OCI-LY3 (cell line): ENCODE results near the gene DLX1.
"Not testable (repeated sequence)": the region's sequence is repeated elsewhere in the genome, so short reads cannot be mapped to it uniquely, and the experiment has no call there.

ENCODE experiments used
- H2AFZ ChIP-seq: fragments of 200-600, 300-600 bp; shearing (Covaris generic); 2 replicates; pipeline ENCODE4 v1.6.0; 2014; ENCODE audit warnings: antibody characterized with exemption, low read depth, low read length
- H3K27ac ChIP-seq: fragments of 200-600, 300-600 bp; sonication (generic); 2 replicates; pipeline ENCODE4 v1.5.1; 2014; ENCODE audit warnings: mild to moderate bottlenecking, low read length, moderate library complexity, mixed read lengths
- H3K27me3 ChIP-seq: fragments of 200-600, 300-600 bp; sonication (generic); 2 replicates; pipeline ENCODE4 v1.6.1; 2014; ENCODE audit warnings: low read depth, low read length, mixed read lengths
- H3K36me3 ChIP-seq: fragments of 200-600, 300-600 bp; sonication (generic); replicated peaks from 2 replicates; pipeline ENCODE3; 2014; ENCODE audit warnings: low read depth, low read length, mixed read lengths
- H3K4me1 ChIP-seq: fragments of 300-600, 200-600 bp; sonication (generic); 2 replicates; pipeline ENCODE4 v1.6.1; 2014; ENCODE audit warnings: low read length, mixed read lengths
- H3K4me2 ChIP-seq: fragments of 200-600, 300-600 bp; sonication (generic); 2 replicates; pipeline ENCODE4 v1.6.1; 2014; ENCODE audit warnings: low read length, mixed read lengths
- H3K4me3 ChIP-seq: fragments of 300-600, 200-600 bp; sonication (generic); 2 replicates; pipeline ENCODE4 v1.5.1; 2014; ENCODE audit warnings: antibody characterized with exemption, mild to moderate bottlenecking, low read length, moderate library complexity
- H3K79me2 ChIP-seq: fragments of 300-600, 200-600 bp; shearing (Covaris generic); 2 replicates; pipeline ENCODE4 v1.6.1; 2014; ENCODE audit warnings: mild to moderate bottlenecking, low read length, mixed read lengths
- H3K9ac ChIP-seq: fragments of 300-600, 200-600 bp; shearing (Covaris generic); 2 replicates; pipeline ENCODE4 v1.6.0; 2014; ENCODE audit warnings: mild to moderate bottlenecking, low read length, moderate library complexity
- H3K9me3 ChIP-seq: fragments of 200-600, 300-600 bp; shearing (Covaris generic); 2 replicates; pipeline ENCODE4 v1.6.1; 2014; ENCODE audit warnings: low read length, mixed read lengths; ENCODE audit not compliant: insufficient read depth
- H4K20me1 ChIP-seq: fragments of 200-600, 300-600 bp; sonication (generic); 2 replicates; pipeline ENCODE4 v1.6.1; 2016; ENCODE audit warnings: low read length, mixed read lengths; ENCODE audit not compliant: insufficient read depth
- EZH2phosphoT487 ChIP-seq: fragments of 200-600 bp; shearing (Covaris generic); IDR thresholded peaks from 2 replicates; pipeline ENCODE4 v1.6.1; 2018; ENCODE audit warnings: antibody characterized with exemption, mixed run types, low read depth
- TF ChIP-seq, protein P1 (sequence below): fragments of 200-600, 300-600 bp; sonication (generic); IDR thresholded peaks from 2 replicates; pipeline ENCODE4 v1.5.1; 2014; ENCODE audit warnings: antibody characterized with exemption, low read length, low read depth

DLX1 gene

DNA sequence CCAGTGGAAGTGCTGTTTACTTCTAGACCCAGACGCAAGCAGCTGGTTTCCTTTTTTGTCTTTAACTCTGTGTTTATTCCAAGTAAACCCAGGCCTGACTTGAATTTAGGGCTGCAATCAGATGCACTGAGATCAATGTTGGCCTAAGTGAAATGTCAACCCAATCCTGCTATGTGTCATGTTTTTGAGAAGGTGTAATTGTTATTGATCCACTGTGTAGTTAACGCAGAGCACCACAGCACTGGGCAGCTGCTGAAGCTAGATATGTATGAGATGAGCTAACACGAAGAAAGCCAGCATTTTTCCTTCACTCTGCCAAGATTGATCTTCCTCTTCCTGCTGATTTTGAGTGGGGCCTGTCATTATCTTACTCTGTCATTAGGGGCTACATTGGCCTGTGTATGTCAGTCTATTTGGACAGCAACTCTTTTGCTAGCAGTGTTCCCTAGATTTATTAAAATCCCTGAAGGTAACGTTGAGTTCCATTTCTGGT is 18.9 kb upstream of the DLX1 start:
- Histone ChIP-seq H3K4me1 (no peaks in the 10 kb centered on the region), H2AFZ (no peak overlapping the region), H3K4me3 (no peak overlapping the region), H3K79me2 (no peaks in the 10 kb centered on the region), H3K9ac (no peak overlapping the region), H3K9me3 (no peaks in the 10 kb centered on the region), H3K27ac (no peak overlapping the region), H3K27me3 (no peaks in the 10 kb centered on the region), H3K4me2 (no peak overlapping the region), H4K20me1 (no peaks in the 10 kb centered on the region), H3K36me3 (no peaks in the 10 kb centered on the region)
- TF ChIP-seq EZH2phosphoT487: no peak
- TF ChIP-seq, protein P1, sequence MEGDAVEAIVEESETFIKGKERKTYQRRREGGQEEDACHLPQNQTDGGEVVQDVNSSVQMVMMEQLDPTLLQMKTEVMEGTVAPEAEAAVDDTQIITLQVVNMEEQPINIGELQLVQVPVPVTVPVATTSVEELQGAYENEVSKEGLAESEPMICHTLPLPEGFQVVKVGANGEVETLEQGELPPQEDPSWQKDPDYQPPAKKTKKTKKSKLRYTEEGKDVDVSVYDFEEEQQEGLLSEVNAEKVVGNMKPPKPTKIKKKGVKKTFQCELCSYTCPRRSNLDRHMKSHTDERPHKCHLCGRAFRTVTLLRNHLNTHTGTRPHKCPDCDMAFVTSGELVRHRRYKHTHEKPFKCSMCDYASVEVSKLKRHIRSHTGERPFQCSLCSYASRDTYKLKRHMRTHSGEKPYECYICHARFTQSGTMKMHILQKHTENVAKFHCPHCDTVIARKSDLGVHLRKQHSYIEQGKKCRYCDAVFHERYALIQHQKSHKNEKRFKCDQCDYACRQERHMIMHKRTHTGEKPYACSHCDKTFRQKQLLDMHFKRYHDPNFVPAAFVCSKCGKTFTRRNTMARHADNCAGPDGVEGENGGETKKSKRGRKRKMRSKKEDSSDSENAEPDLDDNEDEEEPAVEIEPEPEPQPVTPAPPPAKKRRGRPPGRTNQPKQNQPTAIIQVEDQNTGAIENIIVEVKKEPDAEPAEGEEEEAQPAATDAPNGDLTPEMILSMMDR: no peak

DNA sequence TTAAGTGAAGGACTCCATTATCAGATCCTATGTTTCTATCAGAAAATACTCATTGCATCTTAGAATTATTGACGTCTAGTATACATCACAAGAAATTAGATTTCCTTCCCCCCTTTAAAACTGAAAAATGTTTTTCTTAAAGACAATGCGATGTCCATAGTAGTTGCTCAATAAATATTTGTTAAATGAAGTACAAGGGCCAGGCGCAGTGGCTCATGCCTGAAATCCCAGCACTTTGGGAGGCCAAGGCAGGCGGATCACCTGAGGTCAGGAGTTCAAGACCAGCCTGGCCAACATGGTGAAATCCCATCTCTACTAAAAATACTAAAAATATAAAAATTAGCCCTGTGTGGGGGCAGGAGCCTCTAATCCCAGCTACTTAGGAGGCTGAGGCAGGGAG is 17.4 kb upstream of the DLX1 start:
- not testable (repeated sequence) for H3K9me3 ChIP-seq, H3K9ac ChIP-seq, H4K20me1 ChIP-seq, H3K4me1 ChIP-seq, H3K27ac ChIP-seq, H3K36me3 ChIP-seq, H3K27me3 ChIP-seq, H3K4me3 ChIP-seq, H3K4me2 ChIP-seq, H2AFZ ChIP-seq, H3K79me2 ChIP-seq

DNA sequence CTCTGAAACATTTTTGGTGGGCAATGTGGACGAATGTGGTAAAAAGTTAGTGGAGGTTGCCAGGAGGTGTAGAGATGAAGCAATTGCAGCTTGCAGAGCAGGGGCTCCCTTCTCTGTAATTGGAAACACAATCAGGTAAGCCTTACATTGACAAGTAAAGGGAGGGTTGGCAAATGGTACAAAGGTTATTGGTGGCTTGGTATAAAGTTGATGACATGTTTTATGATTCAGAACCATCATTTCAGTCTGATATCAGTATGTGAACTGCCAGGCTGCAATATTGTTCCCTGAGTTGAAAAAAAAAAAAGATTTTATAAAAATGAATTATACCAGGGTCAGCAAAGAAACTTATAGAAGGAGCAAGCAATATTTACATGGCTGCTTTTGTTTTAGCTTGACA is 14.4 kb upstream of the DLX1 start:
- no peak overlapping the region for H3K27ac ChIP-seq
- TF ChIP-seq, protein P1: no peak
- TF ChIP-seq EZH2phosphoT487: no peak
- no peaks in the 10 kb centered on the region for H3K9me3 ChIP-seq
- no peak overlapping the region for H3K4me3 ChIP-seq
- no peaks in the 10 kb centered on the region for H4K20me1 ChIP-seq
- no peaks in the 10 kb centered on the region for H3K79me2 ChIP-seq
- no peak overlapping the region for H3K4me2 ChIP-seq
- no peak overlapping the region for H2AFZ ChIP-seq
- no peaks in the 10 kb centered on the region for H3K36me3 ChIP-seq
- no peaks in the 10 kb centered on the region for H3K4me1 ChIP-seq
- H3K9ac ChIP-seq: no peak overlapping the region
- H3K27me3 ChIP-seq: no peaks in the 10 kb centered on the region

DNA sequence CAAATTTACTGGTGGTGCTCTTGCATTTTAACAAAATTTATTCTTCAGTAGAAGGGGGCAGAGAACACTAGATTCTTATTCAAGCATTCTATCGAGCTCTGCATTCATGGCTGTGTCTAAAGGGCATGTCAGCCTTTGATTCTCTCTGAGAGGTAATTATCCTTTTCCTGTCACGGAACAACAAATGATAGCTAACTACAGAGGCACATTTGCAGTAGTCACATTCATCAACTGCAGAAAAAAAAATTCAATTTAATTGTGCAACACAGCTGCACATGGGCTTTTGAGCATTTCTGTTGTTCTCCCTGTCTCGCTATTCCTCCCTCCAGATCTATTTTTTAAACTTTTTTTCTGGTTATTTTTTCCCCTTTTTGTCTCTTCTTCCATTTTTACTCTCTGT is 13.0 kb upstream of the DLX1 start:
- TF ChIP-seq, protein P1: no peak
- TF ChIP-seq EZH2phosphoT487: no peak
- no peak overlapping the region for H2AFZ ChIP-seq
- no peak overlapping the region for H3K4me2 ChIP-seq
- no peak overlapping the region for H3K4me3 ChIP-seq
- no peaks in the 10 kb centered on the region for H3K79me2 ChIP-seq
- no peaks in the 10 kb centered on the region for H3K4me1 ChIP-seq
- H3K9ac ChIP-seq: no peak overlapping the region
- H4K20me1 ChIP-seq: no peaks in the 10 kb centered on the region
- H3K27me3 ChIP-seq: no peaks in the 10 kb centered on the region
- no peaks in the 10 kb centered on the region for H3K9me3 ChIP-seq
- no peak overlapping the region for H3K27ac ChIP-seq
- H3K36me3 ChIP-seq: no peaks in the 10 kb centered on the region

DNA sequence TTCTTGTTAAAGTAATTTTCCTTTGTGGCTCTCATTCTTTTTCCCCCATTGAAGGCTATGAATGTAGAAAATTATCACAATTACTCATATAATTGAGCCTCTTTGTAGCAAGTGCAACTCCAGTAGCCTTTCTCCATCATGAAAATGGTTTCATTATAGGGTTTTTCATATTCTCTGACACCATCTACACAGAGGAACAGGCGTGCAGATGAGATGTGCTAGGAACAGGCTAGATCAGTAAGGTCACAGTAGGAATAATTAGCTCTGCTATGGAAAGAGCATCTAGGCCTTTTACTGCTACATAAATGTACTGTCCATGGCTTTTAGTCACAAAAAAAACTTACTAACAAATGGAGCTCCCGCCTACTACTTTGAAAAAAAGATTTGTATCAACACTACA is 12.6 kb upstream of the DLX1 start:
- no peaks in the 10 kb centered on the region for H3K36me3 ChIP-seq
- no peaks in the 10 kb centered on the region for H3K9me3 ChIP-seq
- H2AFZ ChIP-seq: no peak overlapping the region
- no peak overlapping the region for H3K27ac ChIP-seq
- H3K27me3 ChIP-seq: no peaks in the 10 kb centered on the region
- H3K4me1 ChIP-seq: no peaks in the 10 kb centered on the region
- no peaks in the 10 kb centered on the region for H3K79me2 ChIP-seq
- no peaks in the 10 kb centered on the region for H4K20me1 ChIP-seq
- no peak overlapping the region for H3K4me3 ChIP-seq
- TF ChIP-seq, protein P1: no peak
- no peak for TF ChIP-seq EZH2phosphoT487
- no peak overlapping the region for H3K9ac ChIP-seq
- H3K4me2 ChIP-seq: no peak overlapping the region
